ENCODE data around the gene ZNF471.

Gene ZNF471

GRCh38 chr19:56538254-56538760, 30.7 kb downstream of the ZNF471 start:
- Histone ChIP-seq H3K36me3 (ENCODE audit: control insufficient read depth, insufficient read depth, low read length) (no peaks in the 10 kb centered on the region), H3K27me3 (ENCODE audit: control insufficient read depth, insufficient read depth, low read length) (peaks cover 3% of the 10 kb centered on the region), H3K9ac (ENCODE audit: low read depth, low read length) (no peak overlapping the region), H3K4me1 (ENCODE audit: control insufficient read depth, insufficient read depth, low read length) (no peaks in the 10 kb centered on the region), H3K9me3 (ENCODE audit: control insufficient read depth, insufficient read depth, low read length) (peaks cover 10% of the 10 kb centered on the region), H3K4me3 (ENCODE audit: low read depth, low read length) (peak overlapping the region; percentile 56)

DNA sequence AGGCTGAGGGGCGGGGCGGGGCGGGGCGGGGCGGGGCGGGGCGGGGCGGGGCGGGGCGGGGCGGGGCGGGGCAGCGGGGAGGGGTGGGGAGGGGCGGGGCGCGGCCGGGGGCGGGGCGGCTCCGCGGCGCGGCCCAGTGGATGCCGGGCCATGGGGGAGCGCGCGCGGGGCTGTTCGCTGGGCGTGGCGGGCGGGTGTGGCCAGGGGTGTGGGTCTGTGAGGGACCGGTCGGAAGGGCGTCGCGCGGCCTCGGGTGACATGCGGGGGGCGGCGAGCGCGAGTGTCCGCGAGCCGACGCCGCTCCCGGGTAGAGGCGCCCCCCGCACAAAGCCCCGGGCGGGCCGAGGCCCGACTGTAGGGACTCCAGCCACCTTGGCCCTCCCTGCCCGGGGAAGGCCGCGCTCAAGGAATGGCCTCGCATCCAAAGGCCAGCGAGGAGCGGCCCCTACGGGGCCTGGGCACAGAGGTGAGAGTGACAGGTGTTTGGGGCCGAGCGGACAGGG, 31.2 kb downstream of the ZNF471 start, which contains the start of gene ZFP28:
Gene ZFP28, plus strand, starts transcription at position 188 of the 503 bp plus-strand sequence. Its CDS starts 71 bp downstream, at position 259.
- Histone ChIP-seq H3K9me3 (ENCODE audit: control insufficient read depth, insufficient read depth, low read length) (peaks cover 13% of the 10 kb centered on the region), H3K27me3 (ENCODE audit: control insufficient read depth, insufficient read depth, low read length) (peaks cover 3% of the 10 kb centered on the region), H3K4me1 (ENCODE audit: control insufficient read depth, insufficient read depth, low read length) (no peaks in the 10 kb centered on the region), H3K36me3 (ENCODE audit: control insufficient read depth, insufficient read depth, low read length) (no peaks in the 10 kb centered on the region), H3K4me3 (ENCODE audit: low read depth, low read length) (peak within 1 kb of the TSS; percentile 56), H3K9ac (ENCODE audit: low read depth, low read length) (no peak within 1 kb of the TSS)

- Histone ChIP-seq H3K27me3 (ENCODE audit: control insufficient read depth, insufficient read depth, low read length) (peaks cover 3% of the 10 kb centered on the region), H3K9ac (ENCODE audit: low read depth, low read length) (no peak overlapping the region), H3K36me3 (ENCODE audit: control insufficient read depth, insufficient read depth, low read length) (no peaks in the 10 kb centered on the region), H3K4me1 (ENCODE audit: control insufficient read depth, insufficient read depth, low read length) (no peaks in the 10 kb centered on the region), H3K9me3 (ENCODE audit: control insufficient read depth, insufficient read depth, low read length) (peaks cover 19% of the 10 kb centered on the region), H3K4me3 (ENCODE audit: low read depth, low read length) (no peak overlapping the region)
Measured at GRCh38 chr19:56543776-56544175, 36.1 kb downstream of the ZNF471 start.

DNA sequence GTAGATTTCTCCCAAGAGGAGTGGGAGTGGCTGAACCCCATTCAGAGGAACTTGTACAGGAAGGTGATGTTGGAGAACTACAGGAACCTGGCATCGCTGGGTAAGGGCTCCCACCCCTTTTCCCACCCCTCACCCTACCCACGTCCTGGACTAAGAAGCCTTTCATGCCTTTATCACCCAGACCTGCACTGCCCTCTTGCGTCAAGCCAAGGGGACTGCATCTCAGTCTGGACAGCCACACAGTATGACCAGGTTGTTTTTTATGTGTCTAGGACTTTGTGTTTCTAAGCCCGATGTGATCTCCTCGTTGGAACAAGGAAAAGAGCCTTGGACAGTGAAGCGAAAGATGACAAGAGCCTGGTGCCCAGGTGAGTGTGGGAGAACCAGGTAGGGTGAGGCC, 39.9 kb downstream of the ZNF471 start:
- H3K4me1 ChIP-seq (ENCODE audit: control insufficient read depth, insufficient read depth, low read length), result no peaks in the 10 kb centered on the region
- H3K36me3 ChIP-seq (ENCODE audit: control insufficient read depth, insufficient read depth, low read length), result no peaks in the 10 kb centered on the region
- H3K9ac ChIP-seq (ENCODE audit: low read depth, low read length), result no peak overlapping the region
- peaks cover 29% of the 10 kb centered on the region for H3K9me3 ChIP-seq (ENCODE audit: control insufficient read depth, insufficient read depth, low read length)
- H3K27me3 ChIP-seq (ENCODE audit: control insufficient read depth, insufficient read depth, low read length), result no peaks in the 10 kb centered on the region
- H3K4me3 ChIP-seq (ENCODE audit: low read depth, low read length), result no peak overlapping the region

DNA sequence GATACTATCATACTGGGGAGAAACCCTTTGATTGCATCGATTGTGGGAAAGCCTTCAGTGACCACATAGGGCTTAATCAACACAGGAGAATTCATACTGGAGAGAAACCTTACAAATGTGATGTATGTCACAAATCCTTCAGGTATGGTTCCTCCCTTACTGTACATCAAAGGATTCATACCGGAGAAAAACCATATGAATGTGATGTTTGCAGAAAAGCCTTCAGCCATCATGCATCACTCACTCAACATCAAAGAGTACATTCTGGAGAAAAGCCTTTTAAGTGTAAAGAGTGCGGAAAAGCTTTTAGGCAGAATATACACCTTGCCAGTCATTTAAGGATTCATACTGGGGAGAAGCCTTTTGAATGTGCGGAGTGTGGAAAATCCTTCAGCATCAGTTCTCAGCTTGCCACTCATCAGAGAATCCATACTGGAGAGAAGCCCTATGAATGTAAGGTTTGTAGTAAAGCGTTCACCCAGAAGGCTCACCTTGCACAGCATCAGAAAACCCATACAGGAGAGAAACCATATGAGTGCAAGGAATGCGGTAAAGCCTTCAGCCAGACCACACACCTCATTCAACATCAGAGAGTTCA, 46.7 kb downstream of the ZNF471 start:
- no peaks in the 10 kb centered on the region for H3K36me3 ChIP-seq (ENCODE audit: control insufficient read depth, insufficient read depth, low read length)

GRCh38 chr19:56562766-56563165, 55.1 kb downstream of the ZNF471 start:
- H3K9me3 ChIP-seq (ENCODE audit: control insufficient read depth, insufficient read depth, low read length), result peaks cover 9% of the 10 kb centered on the region
- H3K9ac ChIP-seq (ENCODE audit: low read depth, low read length), result no peak overlapping the region
- no peaks in the 10 kb centered on the region for H3K4me1 ChIP-seq (ENCODE audit: control insufficient read depth, insufficient read depth, low read length)
- H3K27me3 ChIP-seq (ENCODE audit: control insufficient read depth, insufficient read depth, low read length), result no peaks in the 10 kb centered on the region
- H3K36me3 ChIP-seq (ENCODE audit: control insufficient read depth, insufficient read depth, low read length), result no peaks in the 10 kb centered on the region
- no peak overlapping the region for H3K4me3 ChIP-seq (ENCODE audit: low read depth, low read length)

More for the DNA sequence above, 46.7 kb downstream of the ZNF471 start:
- peaks cover 30% of the 10 kb centered on the region for H3K9me3 ChIP-seq (ENCODE audit: control insufficient read depth, insufficient read depth, low read length)
- no peaks in the 10 kb centered on the region for H3K27me3 ChIP-seq (ENCODE audit: control insufficient read depth, insufficient read depth, low read length)
- H3K9ac ChIP-seq (ENCODE audit: low read depth, low read length), result no peak overlapping the region
- H3K4me1 ChIP-seq (ENCODE audit: control insufficient read depth, insufficient read depth, low read length), result no peaks in the 10 kb centered on the region
- H3K4me3 ChIP-seq (ENCODE audit: low read depth, low read length), result no peak overlapping the region

- Histone ChIP-seq H3K9me3 (ENCODE audit: control insufficient read depth, insufficient read depth, low read length) (peaks cover 3% of the 10 kb centered on the region), H3K4me1 (ENCODE audit: control insufficient read depth, insufficient read depth, low read length) (no peaks in the 10 kb centered on the region), H3K4me3 (ENCODE audit: low read depth, low read length) (peak overlapping the region; percentile 86), H3K36me3 (ENCODE audit: control insufficient read depth, insufficient read depth, low read length) (peaks cover 12% of the 10 kb centered on the region), H3K27me3 (ENCODE audit: control insufficient read depth, insufficient read depth, low read length) (no peaks in the 10 kb centered on the region), H3K9ac (ENCODE audit: low read depth, low read length) (peak overlapping the region; percentile 66)
Measured at GRCh38 chr19:56566904-56567273, 59.2 kb downstream of the ZNF471 start.

DNA sequence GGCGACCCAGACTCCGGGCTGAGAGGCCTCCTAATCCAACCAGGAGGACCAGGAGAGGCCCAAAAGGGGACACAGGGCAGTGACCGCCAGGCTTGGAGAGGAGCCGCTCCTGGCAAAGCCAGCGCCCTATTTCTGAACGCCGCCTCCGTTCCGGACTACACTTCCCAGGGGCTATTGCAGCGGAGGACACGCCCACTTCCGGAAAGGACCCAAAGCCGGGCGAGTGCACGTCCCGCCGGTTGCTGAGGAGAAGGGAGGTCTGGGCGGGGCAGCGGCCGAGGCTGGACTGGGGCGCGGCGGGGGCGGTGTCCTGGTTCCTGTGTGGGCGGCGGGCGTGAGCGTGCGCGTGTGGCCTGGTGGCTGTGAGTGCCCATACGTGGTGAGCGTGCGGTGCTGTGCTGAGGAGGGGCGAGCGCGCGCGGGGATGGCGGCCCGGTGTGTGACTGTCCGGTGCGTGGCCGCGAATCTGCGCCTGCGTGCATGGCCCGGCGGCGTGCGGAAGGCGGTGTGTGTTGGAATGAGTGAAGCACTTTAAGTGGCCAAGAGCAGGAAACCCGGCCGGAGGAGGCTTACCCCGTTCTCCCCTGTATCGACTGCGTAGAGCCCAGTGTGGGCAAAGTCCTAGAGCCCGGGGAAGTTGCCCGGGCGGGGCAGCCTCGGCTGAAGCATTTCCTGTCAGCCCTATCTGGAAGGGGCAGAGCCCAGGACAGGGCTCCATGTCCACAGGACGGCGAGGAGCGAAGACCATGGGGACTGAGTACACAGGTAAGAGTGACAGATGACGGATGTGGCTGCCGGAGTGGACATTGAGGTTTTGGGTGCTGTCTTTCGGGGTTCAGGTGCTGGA, 59.8 kb downstream of the ZNF471 start, which contains the start of gene ZNF470:
Gene ZNF470, plus strand, starts transcription at position 195 of the 847 bp plus-strand sequence. CDS start 2,844 bp downstream, outside the sequence.
- Histone ChIP-seq H3K27me3 (ENCODE audit: control insufficient read depth, insufficient read depth, low read length) (no peaks in the 10 kb centered on the region), H3K36me3 (ENCODE audit: control insufficient read depth, insufficient read depth, low read length) (peaks cover 14% of the 10 kb centered on the region), H3K4me3 (ENCODE audit: low read depth, low read length) (peak within 1 kb of the TSS; percentile 86), H3K9me3 (ENCODE audit: control insufficient read depth, insufficient read depth, low read length) (peaks cover 3% of the 10 kb centered on the region), H3K4me1 (ENCODE audit: control insufficient read depth, insufficient read depth, low read length) (no peaks in the 10 kb centered on the region), H3K9ac (ENCODE audit: low read depth, low read length) (peak within 1 kb of the TSS; percentile 66)

DNA sequence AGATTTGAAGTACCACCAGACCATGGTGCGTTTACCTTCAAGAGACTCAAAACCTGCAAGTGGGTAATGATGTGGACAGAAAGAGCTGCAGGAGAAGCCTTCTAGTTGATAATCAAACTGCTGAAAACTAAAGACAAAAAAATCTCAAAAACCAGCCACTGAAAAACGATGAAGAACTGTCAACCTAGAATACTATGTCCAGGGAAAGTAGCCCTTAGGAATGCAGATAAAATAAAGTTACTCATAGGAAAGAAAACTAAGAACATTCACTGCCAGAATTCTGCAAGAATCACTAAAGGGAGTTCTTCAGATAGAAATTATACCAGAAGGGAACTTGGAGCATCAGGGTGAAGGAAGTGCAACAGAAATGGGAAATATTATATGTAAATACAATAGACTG, 64.9 kb downstream of the ZNF471 start:
- Histone ChIP-seq H3K36me3 (ENCODE audit: control insufficient read depth, insufficient read depth, low read length) (peaks cover 14% of the 10 kb centered on the region), H3K27me3 (ENCODE audit: control insufficient read depth, insufficient read depth, low read length) (no peaks in the 10 kb centered on the region), H3K4me1 (ENCODE audit: control insufficient read depth, insufficient read depth, low read length) (no peaks in the 10 kb centered on the region), H3K9me3 (ENCODE audit: control insufficient read depth, insufficient read depth, low read length) (peaks cover 32% of the 10 kb centered on the region), H3K9ac (ENCODE audit: low read depth, low read length) (no peak overlapping the region), H3K4me3 (ENCODE audit: low read depth, low read length) (no peak overlapping the region)

DNA sequence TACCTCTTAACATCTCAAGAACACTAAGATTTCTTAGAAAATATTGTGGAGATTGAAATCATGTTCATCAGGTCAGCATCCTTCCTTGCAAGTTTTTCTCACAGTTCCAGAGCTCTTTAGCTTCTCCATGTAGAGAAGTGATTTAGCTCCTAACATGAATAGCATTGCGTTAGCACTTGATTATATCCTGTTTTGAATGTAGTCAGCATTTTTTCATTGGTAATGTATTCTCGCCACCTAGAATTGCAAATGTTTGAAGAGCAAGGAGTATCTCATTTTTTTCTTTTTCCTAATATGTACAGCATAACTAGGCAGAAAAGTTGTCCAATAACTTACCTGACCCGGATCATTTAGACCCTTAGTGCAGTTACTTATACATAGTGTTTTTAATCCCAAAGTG, 66.3 kb downstream of the ZNF471 start:
- Histone ChIP-seq H3K27me3 (ENCODE audit: control insufficient read depth, insufficient read depth, low read length) (no peaks in the 10 kb centered on the region), H3K36me3 (ENCODE audit: control insufficient read depth, insufficient read depth, low read length) (peaks cover 14% of the 10 kb centered on the region), H3K4me1 (ENCODE audit: control insufficient read depth, insufficient read depth, low read length) (no peaks in the 10 kb centered on the region), H3K4me3 (ENCODE audit: low read depth, low read length) (no peak overlapping the region), H3K9me3 (ENCODE audit: control insufficient read depth, insufficient read depth, low read length) (peaks cover 40% of the 10 kb centered on the region), H3K9ac (ENCODE audit: low read depth, low read length) (no peak overlapping the region)

GRCh38 chr19:56577719-56578602, 70.3 kb downstream of the ZNF471 start:
- Histone ChIP-seq H3K9ac (ENCODE audit: low read depth, low read length) (no peak overlapping the region), H3K4me3 (ENCODE audit: low read depth, low read length) (no peak overlapping the region), H3K9me3 (ENCODE audit: control insufficient read depth, insufficient read depth, low read length) (peaks cover 48% of the 10 kb centered on the region), H3K27me3 (ENCODE audit: control insufficient read depth, insufficient read depth, low read length) (no peaks in the 10 kb centered on the region), H3K36me3 (ENCODE audit: control insufficient read depth, insufficient read depth, low read length) (no peaks in the 10 kb centered on the region), H3K4me1 (ENCODE audit: control insufficient read depth, insufficient read depth, low read length) (no peaks in the 10 kb centered on the region)

Data from iPS-15b (cell line).